ENCODE data around the gene ENDOD1.

DNA sequence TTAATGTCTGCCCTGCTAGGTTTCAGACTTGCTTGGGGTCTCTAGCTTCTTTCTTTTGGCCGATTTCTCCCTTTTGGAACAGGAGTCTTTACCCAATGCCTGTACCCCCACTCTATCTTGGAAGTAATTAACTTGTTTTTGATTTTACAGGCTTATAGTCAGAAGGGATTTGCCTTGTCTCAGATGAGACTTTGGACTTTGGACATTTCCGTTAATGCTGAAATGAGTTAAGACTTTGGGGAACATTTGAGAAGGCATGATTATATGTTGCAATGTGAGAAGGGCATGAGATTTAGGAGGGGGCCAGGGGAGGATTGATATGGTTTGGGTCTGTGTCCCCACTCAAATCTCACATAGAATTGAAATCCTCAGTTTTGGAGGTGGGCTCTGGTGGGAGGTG is 35.3 kb upstream of the ENDOD1 start:
- no peak for TF ChIP-seq JUNB (IDR thresholded peaks at IDR 0.05)
- TF ChIP-seq JUN (IDR thresholded peaks at IDR 0.05): no peak
- TF ChIP-seq HDAC2 (IDR thresholded peaks at IDR 0.05): no peak
- TF ChIP-seq EP300 (IDR thresholded peaks at IDR 0.05): no peak
- TF ChIP-seq NFE2L2 (conservative IDR thresholded peaks at IDR 0.05; ENCODE audit: low read length): no peak
- TF ChIP-seq, protein P1, sequence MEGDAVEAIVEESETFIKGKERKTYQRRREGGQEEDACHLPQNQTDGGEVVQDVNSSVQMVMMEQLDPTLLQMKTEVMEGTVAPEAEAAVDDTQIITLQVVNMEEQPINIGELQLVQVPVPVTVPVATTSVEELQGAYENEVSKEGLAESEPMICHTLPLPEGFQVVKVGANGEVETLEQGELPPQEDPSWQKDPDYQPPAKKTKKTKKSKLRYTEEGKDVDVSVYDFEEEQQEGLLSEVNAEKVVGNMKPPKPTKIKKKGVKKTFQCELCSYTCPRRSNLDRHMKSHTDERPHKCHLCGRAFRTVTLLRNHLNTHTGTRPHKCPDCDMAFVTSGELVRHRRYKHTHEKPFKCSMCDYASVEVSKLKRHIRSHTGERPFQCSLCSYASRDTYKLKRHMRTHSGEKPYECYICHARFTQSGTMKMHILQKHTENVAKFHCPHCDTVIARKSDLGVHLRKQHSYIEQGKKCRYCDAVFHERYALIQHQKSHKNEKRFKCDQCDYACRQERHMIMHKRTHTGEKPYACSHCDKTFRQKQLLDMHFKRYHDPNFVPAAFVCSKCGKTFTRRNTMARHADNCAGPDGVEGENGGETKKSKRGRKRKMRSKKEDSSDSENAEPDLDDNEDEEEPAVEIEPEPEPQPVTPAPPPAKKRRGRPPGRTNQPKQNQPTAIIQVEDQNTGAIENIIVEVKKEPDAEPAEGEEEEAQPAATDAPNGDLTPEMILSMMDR (IDR thresholded peaks at IDR 0.05): no peak
- TF ChIP-seq POLR2A (IDR thresholded peaks at IDR 0.05; ENCODE audit: low read length): no peak
- no peak for TF ChIP-seq SREBF2 (IDR thresholded peaks at IDR 0.05)
- no peak for TF ChIP-seq RFX5 (IDR thresholded peaks at IDR 0.05)
- TF ChIP-seq RAD21 (conservative IDR thresholded peaks at IDR 0.05 in 1 of 2, IDR thresholded peaks at IDR 0.05 in 1 of 2): no peak

Measured in A549 (cell line).